HL-60/S4 (cell line): Measurements from ENCODE around the gene ARHGAP35.
"Not testable (repeated sequence)": the region's sequence is repeated elsewhere in the genome, so short reads cannot be mapped to it uniquely, and the experiment has no call there.

Source experiments
- in situ Hi-C: fragments of 300-500 bp; cut with MboI; formaldehyde crosslinking; loops from 2 replicates; pipeline ENCODE4 v1.14.3; 2022; ENCODE audit warnings: low sequenced_read_pairs

The ARHGAP35 gene

DNA sequence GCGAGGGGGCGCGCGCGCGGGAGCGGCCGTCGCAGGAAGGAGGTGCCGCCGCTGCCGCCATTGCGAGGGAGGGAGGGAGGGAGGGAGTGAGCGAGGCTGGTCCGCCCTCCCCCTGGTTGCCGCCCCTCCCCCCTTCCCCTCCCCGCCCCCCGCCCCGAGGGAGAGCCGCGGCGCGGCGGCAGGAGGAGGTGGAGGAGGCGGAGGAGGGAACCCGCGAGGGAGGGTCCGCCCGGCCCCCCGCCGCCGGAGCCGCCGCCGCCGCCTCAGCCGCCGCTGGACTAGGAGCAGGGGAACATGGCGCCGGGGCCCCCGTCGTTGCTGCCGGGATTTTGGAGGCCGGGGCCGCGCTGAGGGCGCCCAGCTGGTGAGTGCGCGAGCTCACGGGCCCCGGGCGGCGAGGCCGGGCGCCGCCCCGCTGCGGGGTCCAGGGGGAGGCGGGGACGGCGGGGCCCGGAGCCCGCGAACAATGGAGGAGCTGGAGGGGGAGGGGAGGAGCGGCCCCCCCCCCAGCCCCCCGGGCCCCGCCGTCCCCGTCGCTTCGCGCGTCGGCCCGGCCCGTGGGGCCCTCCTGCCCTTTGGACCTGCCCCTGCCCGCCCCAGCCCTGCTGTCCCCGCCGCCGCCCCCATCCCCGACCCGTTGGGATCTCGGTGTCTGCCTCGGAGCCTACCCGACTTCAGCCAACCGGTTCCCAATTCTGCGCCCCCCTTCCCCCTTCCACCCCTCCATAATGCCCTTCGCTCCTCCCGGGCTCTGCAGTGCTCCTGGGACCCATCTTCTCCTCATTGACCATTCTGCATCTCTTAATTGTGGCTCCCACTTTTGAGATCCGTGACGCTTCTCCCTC is at the start of gene ARHGAP35:
Gene ARHGAP35, plus strand, starts transcription at position 152 of the 845 bp plus-strand sequence. CDS start 57,679 bp downstream, outside the sequence.
- in situ Hi-C loops = loop anchor here (25.0 kb wide), 1 partner anchor 276 kb away; the partner anchor contains the start of gene SAE1

GRCh38 chr19:46812977-46813838 is 47.6 kb upstream of the ARHGAP35 start:
- in situ Hi-C loops = no loop called here

GRCh38 chr19:46813839-46814358 is 46.9 kb upstream of the ARHGAP35 start:
- in situ Hi-C loops = no loop called here

DNA sequence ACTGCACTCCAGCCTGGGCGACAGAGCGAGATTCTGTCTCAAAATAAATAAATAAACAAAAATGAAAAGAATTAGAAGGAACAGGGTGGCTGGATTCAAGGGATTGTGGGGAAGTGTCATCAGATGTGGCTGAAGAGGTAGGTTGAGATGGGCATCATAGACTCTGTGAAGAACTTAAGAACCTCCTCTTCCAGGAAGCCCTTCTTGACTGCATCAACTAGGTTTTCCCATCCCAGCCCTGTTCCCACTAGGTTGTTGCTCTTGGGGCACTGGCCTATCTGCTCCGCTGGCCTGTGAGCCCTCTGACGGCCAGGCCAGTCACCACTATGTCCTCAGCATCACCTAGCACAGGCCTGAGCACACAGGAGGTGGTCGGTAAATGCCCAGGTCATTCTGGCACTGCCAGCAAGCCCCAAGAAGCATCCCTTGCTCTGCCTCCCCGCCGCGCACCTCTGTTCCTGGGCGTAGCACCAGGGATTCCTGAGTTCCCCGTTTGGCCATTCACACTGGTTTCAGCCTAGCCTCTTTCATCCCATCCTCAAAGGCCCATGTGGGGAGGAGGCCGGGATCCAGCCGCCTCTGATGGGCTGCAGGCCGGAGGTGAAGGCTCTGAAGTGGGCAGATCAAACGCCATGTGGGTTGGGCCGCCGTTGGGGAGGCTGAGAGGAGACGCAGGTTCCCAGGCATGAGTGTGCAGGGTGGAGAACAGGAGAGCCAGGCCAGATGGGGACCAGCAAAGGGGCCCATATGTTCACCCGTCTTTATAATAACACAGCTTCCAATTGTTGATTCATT is 44.8 kb upstream of the ARHGAP35 start:
- in situ Hi-C loops = no loop called here

DNA sequence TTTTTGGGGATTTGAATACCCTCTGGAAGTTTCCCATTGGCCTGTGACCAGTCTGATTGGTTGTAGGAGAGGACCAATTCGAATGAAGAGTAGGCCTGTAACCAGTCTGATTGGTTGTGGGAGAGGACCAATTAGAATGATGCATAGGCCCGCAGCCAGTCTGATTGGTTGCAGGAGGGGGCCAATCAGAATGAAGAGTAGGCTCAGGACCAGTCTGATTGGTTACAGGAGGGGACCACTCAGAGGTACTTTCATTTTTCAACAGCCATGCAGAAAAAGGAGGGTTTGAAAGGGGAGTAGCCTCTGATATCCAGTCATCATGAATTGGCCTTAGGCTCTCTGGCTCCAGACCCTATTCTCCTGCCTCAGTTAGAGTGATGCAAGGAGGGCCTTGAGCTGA is 42.0 kb upstream of the ARHGAP35 start:
- in situ Hi-C loops = no loop called here

DNA sequence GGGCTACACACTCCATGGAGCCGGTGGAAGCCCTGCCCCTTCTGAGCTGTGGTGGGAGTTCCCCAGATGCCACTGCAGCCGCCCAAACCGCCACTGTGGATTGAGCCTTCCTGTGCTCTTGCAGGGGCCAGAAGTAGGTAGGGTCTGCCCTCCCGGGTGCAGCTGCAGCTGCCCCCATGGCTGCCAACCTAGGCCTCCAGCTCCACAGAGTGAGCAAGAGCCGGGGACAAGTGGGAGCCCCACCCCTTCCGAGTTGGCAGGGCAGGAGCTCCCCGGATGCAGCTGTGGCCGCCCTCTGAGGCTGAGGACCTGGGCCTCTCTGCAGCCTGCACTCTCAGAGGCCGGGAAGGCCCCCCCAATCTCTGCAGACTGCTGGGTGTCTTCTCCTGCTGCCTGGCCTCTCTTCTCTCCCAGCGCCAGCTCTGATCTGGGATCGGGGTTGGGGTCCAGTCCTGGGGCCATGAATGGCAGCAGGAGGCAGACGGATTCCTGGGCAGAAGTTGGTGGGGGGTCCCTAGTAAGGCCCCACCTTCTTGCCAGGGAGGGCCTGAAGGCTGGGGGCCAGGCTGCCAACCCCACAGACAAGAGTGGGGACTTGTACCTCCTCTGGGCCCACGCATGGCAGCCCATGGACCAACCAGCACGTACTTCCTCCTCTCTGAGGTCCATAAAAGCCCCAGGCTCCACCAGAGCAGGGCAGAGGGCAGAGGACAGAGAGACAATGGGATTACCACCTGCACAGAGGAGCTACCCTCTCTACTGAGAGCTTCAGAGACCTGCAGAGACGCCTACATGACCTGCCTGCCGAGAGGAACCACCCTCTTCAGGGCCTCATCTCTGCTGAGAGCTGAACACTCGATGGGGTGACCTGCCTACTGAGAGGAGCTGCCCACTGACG is 39.0 kb upstream of the ARHGAP35 start:
- in situ Hi-C loops = no loop called here

DNA sequence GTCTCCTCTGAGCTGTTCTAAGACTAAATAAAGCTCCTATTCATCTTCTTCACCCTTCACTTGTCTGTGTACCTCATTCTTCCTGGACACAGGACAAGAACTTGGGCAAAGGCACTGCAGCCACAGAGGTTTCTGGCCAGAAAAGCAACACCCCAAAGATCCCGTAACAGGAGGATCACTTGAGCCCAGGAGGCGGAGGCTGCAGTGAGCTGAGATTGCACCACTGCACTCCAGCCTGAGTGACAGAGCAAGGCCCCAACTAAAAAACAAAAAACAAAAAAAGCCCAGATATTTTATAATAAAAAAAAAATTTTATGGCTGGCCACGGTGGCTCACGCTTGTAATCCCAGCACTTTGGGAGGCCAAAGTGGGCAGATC is 38.4 kb upstream of the ARHGAP35 start:
- in situ Hi-C loops = not testable (repeated sequence)

DNA sequence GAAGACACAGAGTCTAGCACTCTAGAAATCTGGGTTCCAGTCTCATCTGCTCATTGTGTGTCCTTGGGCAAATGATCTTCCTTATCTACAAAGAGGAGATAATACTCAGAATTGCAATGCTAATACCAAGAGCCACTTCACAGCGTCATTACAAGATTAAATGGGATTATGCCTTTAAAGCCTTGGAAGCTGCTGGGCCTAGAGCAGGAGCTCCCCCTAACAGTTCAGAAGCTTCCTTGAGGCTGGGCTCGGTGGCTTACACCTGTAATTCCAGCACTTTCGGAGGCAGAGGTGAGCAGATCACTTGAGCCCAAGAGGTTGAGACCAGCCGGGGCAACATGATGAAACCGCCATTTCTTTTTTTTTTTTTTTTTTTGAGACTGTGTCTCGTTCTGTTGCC is 37.7 kb upstream of the ARHGAP35 start:
- in situ Hi-C loops = no loop called here

GRCh38 chr19:46824890-46825730 is 35.7 kb upstream of the ARHGAP35 start:
- in situ Hi-C loops = no loop called here

DNA sequence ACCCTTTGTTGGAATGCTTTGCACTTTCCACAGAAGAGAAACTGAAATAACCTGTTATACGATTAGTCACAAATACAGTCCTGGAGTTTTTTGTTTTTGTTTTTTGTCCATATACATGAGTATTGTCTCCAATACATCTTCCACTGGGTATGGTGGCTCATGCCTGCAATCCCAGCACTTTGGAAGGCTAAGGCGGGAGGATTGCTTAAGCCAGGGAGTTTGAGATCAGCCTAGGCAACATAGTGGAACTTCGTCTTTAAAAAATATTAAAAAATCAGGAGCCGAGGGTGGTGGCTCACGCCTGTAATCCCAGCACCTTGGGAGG is 35.1 kb upstream of the ARHGAP35 start:
- in situ Hi-C loops = no loop called here

DNA sequence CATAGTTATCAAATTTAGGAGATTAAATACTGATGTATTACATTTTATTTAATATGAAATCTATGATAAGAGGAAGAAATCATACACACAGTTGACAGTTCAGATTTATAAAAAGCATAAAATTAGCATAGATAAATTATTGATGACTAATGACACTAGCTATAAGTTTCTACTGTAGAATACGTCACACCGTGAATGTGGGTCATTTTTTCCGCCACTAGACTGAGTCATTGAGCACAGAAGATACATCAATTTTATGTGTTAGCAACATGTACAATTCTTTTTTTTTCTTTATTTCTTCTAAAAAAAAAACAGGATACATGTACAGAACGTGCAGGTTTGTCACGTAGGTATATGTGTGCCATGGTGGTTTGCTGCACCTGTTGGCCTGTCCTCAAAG is 32.3 kb upstream of the ARHGAP35 start:
- in situ Hi-C loops = no loop called here

DNA sequence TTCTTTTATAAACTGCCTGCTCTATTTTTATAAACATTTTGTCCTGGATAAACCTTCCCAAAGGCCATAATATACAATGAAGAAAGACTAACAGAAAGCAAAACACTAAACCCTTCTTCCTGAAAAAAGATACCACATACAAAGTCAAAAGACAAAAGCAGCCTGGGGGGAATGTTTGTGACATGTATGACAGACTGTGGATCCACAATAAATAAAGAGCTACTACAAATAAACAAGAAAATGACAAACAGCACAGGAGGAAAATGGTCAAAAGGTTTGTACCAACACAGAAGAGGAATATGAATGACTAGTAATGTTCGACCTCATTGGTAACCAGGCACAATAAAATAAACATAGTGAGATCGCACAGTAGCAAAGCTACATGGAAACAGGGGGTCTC is 29.9 kb upstream of the ARHGAP35 start:
- in situ Hi-C loops = no loop called here

- in situ Hi-C loops = no loop called here
Measured at GRCh38 chr19:46834121-46834520, 26.7 kb upstream of the ARHGAP35 start.

- in situ Hi-C loops = no loop called here
Measured at GRCh38 chr19:46834984-46835383, 25.8 kb upstream of the ARHGAP35 start.

DNA sequence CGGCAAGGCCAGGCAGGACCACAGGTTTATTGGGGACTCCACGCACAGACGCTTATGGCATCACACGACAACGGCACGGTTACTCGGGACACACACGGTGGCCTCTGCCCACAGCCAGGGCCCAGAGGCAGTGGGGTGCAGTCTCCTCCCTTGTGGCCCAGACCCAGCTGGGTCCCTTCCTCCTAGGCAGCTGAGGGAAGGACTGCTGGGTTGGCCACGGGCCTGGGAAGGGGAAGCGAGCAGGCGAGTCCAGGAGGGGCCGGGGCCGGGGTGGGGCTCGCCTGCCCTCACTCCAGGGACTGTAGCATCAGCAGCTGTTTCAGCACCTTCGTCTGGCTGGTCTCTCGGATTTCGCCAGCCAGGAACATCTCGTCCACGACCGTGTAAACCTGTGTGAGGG is 22.6 kb upstream of the ARHGAP35 start:
- in situ Hi-C loops = no loop called here

- in situ Hi-C loops = loop anchor here (5.0 kb wide), 1 partner anchor 88 kb away; no protein-coding TSS in a partner anchor
Measured at GRCh38 chr19:46839752-46840497, 20.9 kb upstream of the ARHGAP35 start.

- in situ Hi-C loops = loop anchor here (5.0 kb wide), 1 partner anchor 88 kb away; no protein-coding TSS in a partner anchor
Measured at GRCh38 chr19:46840498-46840942, 20.3 kb upstream of the ARHGAP35 start.

GRCh38 chr19:46841458-46842083 is 19.2 kb upstream of the ARHGAP35 start:
- in situ Hi-C loops = loop anchor here (5.0 kb wide), 1 partner anchor 89 kb away; no protein-coding TSS in a partner anchor
